Glutamatergic neuron (in vitro differentiated cells): ENCODE measurements around the gene DGKI. TPM values are rescaled to one million over a fixed set of nuclear protein-coding genes. Genes with fewer than 3 reads are reported as not detected.

Experiments used
- DNase-seq: peaks from one replicate; pipeline ENCODE4 v3.0.0; 2022
- H3K27ac Mint-ChIP-seq: one replicate; pipeline ENCODE4 v1.8.0; 2020; ENCODE audit warnings: mild to moderate bottlenecking, mixed read lengths, inconsistent platforms; ENCODE audit not compliant: unreplicated experiment
- H3K27me3 Mint-ChIP-seq: one replicate; pipeline ENCODE4 v1.8.0; 2020; ENCODE audit warnings: mild to moderate bottlenecking, moderate library complexity, mixed read lengths, inconsistent platforms; ENCODE audit not compliant: unreplicated experiment
- H3K36me3 Mint-ChIP-seq: one replicate; pipeline ENCODE4 v1.8.0; 2020; ENCODE audit warnings: mild to moderate bottlenecking, mixed read lengths, inconsistent platforms; ENCODE audit not compliant: unreplicated experiment
- H3K4me1 Mint-ChIP-seq: one replicate; pipeline ENCODE4 v1.8.0; 2020; ENCODE audit warnings: mild to moderate bottlenecking, low read depth, mixed read lengths, inconsistent platforms; ENCODE audit not compliant: unreplicated experiment
- H3K4me3 Mint-ChIP-seq: one replicate; pipeline ENCODE4 v1.8.0; 2020; ENCODE audit warnings: mild to moderate bottlenecking, mixed read lengths, inconsistent platforms; ENCODE audit not compliant: unreplicated experiment
- H3K9me3 Mint-ChIP-seq: one replicate; pipeline ENCODE4 v1.8.0; 2020; ENCODE audit warnings: mild to moderate bottlenecking, moderate library complexity, mixed read lengths, inconsistent platforms; ENCODE audit not compliant: unreplicated experiment
- CTCF ChIP-seq: fragments of 200-600 bp; sonication (generic); IDR thresholded peaks from one replicate; pipeline ENCODE4 v1.5.0; 2021; ENCODE audit not compliant: partially characterized antibody, unreplicated experiment
- total RNA-seq: library from RNA; stranded (reverse); fragmentation: NEBNext Ultra II Directional; extraction: Animal tissue kit (Norgen Biotek cat#: 25700); gene quantifications from one replicate; pipeline ENCODE4 v1.2.1, GENCODE V29; 2021; ENCODE audit not compliant: unreplicated experiment

The DGKI gene
- total RNA-seq, 1 donor from 2014 or later = 19.4 TPM

GRCh38 chr7:137661634-137662033 is 185.1 kb downstream of the DGKI start:
- H3K9me3 Mint-ChIP-seq = peaks cover 3% of the 10 kb centered on the region
- no peak for DNase-seq
- no peak overlapping the region for H3K27ac Mint-ChIP-seq
- H3K27me3 Mint-ChIP-seq = no peaks in the 10 kb centered on the region
- no peak overlapping the region for H3K4me3 Mint-ChIP-seq
- H3K36me3 Mint-ChIP-seq = no peaks in the 10 kb centered on the region
- peaks cover 4% of the 10 kb centered on the region for H3K4me1 Mint-ChIP-seq
- TF ChIP-seq CTCF = no peak

- H3K27me3 Mint-ChIP-seq = no peaks in the 10 kb centered on the region
- H3K27ac Mint-ChIP-seq = no peak overlapping the region
- no peaks in the 10 kb centered on the region for H3K36me3 Mint-ChIP-seq
- H3K4me1 Mint-ChIP-seq = peaks cover 5% of the 10 kb centered on the region
- DNase-seq = no peak
- no peak overlapping the region for H3K4me3 Mint-ChIP-seq
- peaks cover 3% of the 10 kb centered on the region for H3K9me3 Mint-ChIP-seq
- TF ChIP-seq CTCF = no peak
These were observed 188.4 kb downstream of the DGKI start for GRCh38 chr7:137658190-137658900.

- DNase-seq = no peak
- Mint-ChIP-seq H3K9me3 (peaks cover 3% of the 10 kb centered on the region), H3K27me3 (no peaks in the 10 kb centered on the region), H3K4me1 (peaks cover 5% of the 10 kb centered on the region), H3K4me3 (no peak overlapping the region), H3K27ac (no peak overlapping the region), H3K36me3 (no peaks in the 10 kb centered on the region)
- TF ChIP-seq CTCF = no peak
These were observed 189.1 kb downstream of the DGKI start for GRCh38 chr7:137657476-137658189.

GRCh38 chr7:137656850-137657232 is 189.9 kb downstream of the DGKI start:
- DNase-seq = no peak
- no peaks in the 10 kb centered on the region for H3K27me3 Mint-ChIP-seq
- H3K4me3 Mint-ChIP-seq = no peak overlapping the region
- peaks cover 5% of the 10 kb centered on the region for H3K4me1 Mint-ChIP-seq
- no peaks in the 10 kb centered on the region for H3K9me3 Mint-ChIP-seq
- TF ChIP-seq CTCF = no peak
- no peaks in the 10 kb centered on the region for H3K36me3 Mint-ChIP-seq
- H3K27ac Mint-ChIP-seq = no peak overlapping the region

GRCh38 chr7:137656227-137656849 is 190.4 kb downstream of the DGKI start:
- no peaks in the 10 kb centered on the region for H3K9me3 Mint-ChIP-seq
- peaks cover 5% of the 10 kb centered on the region for H3K4me1 Mint-ChIP-seq
- no peaks in the 10 kb centered on the region for H3K36me3 Mint-ChIP-seq
- no peaks in the 10 kb centered on the region for H3K27me3 Mint-ChIP-seq
- no peak overlapping the region for H3K4me3 Mint-ChIP-seq
- peak; percentile 89 for TF ChIP-seq CTCF
- peak; percentile 81 for DNase-seq
- H3K27ac Mint-ChIP-seq = no peak overlapping the region
